T-cell (primary cell): ENCODE results near the gene ARRB2. TPM values are rescaled to one million over a fixed set of nuclear protein-coding genes. Genes with fewer than 3 reads are reported as not detected.

ENCODE experiments used
- ATAC-seq, 4 experiments: fragments of 200-7000 bp in 3 of 4; fragments of 150-1000 bp in 1 of 4; cut with Tn5 transposase; replicated peaks in 1 of 4; 1 replicate in 3 of 4; 2 replicates in 1 of 4; pipeline ENCODE4 v1.10.0; 2021; ENCODE audit warnings: moderate library complexity in 3 of 4, mild to moderate bottlenecking in 2 of 4, moderate number of reproducible peaks in 1 of 4
- CTCF ChIA-PET, 2 donors: fragments of 300-600 bp; sonication (Branson Sonifier 250); formaldehyde crosslinking; loops; one replicate each; lab custom pipeline; 2022; ENCODE audit warnings: antibody characterized with exemption in 2 of 2; lab: Charles Lee
- POLR2A ChIA-PET, 2 donors: fragments of 300-600 bp; sonication (Branson Sonifier 250); formaldehyde crosslinking; loops; one replicate each; lab custom pipeline; 2022; ENCODE audit warnings: antibody characterized with exemption in 2 of 2; lab: Charles Lee
- DNase-seq, 35 experiments: peaks; one replicate each; pipeline versions ENCODE4 v3.0.0 to v3.0.0-alpha.2; 2013 to 2023
- H3K27ac ChIP-seq: one replicate; pipeline ENCODE4 v1.5.1; 2013; ENCODE audit warnings: low read length
- H3K27me3 ChIP-seq, 2 experiments: replicated peaks in 1 of 2; 1 replicate in 1 of 2; 2 replicates in 1 of 2; pipeline versions ENCODE4 v1.6.1 to v1.7.0; 2013; ENCODE audit warnings: low read length in 1 of 2, mixed read lengths in 1 of 2; ENCODE audit not compliant: control insufficient read depth in 2 of 2, insufficient read depth in 2 of 2; ENCODE audit errors: extremely low read depth in 1 of 2
- H3K36me3 ChIP-seq, 2 donors: 1 replicate in 1 of 2; 2 replicates in 1 of 2; pipeline versions ENCODE4 v1.6.1 to v1.7.0; 2013; ENCODE audit warnings: low read length in 1 of 2; ENCODE audit not compliant: control insufficient read depth in 2 of 2, insufficient read depth in 1 of 2; ENCODE audit errors: extremely low read depth in 1 of 2
- H3K4me1 ChIP-seq, 2 experiments: 1 replicate in 1 of 2; 2 replicates in 1 of 2; pipeline versions ENCODE4 v1.6.1 to v1.7.0; 2013; ENCODE audit warnings: low read length in 2 of 2, mixed read lengths in 1 of 2; ENCODE audit not compliant: insufficient read depth in 2 of 2, control insufficient read depth in 1 of 2; ENCODE audit errors: extremely low read depth in 1 of 2
- H3K4me3 ChIP-seq, 2 donors: 1 replicate in 1 of 2; 2 replicates in 1 of 2; pipeline versions ENCODE4 v1.5.1 to v1.7.0; 2013; ENCODE audit warnings: mild to moderate bottlenecking in 2 of 2, low read length in 1 of 2, moderate library complexity in 1 of 2; ENCODE audit not compliant: control insufficient read depth in 1 of 2; ENCODE audit errors: extremely low read depth in 1 of 2
- H3K9me3 ChIP-seq: 2 replicates; pipeline ENCODE4 v1.7.0; 2013
- H3K27ac Mint-ChIP-seq, 2 donors: one replicate each; pipeline ENCODE4 v1.8.0; 2020 to 2021; ENCODE audit warnings: mild to moderate bottlenecking in 2 of 2, mixed read lengths in 2 of 2
- H3K27me3 Mint-ChIP-seq, 2 donors: one replicate each; pipeline ENCODE4 v1.8.0; 2021 to 2022; ENCODE audit warnings: mixed read lengths in 2 of 2
- H3K36me3 Mint-ChIP-seq: one replicate; pipeline ENCODE4 v1.8.0; 2021; ENCODE audit warnings: mixed read lengths
- H3K4me1 Mint-ChIP-seq, 3 donors: one replicate each; pipeline ENCODE4 v1.8.0; 2020 to 2022; ENCODE audit warnings: mixed read lengths in 3 of 3, mild to moderate bottlenecking in 1 of 3
- H3K4me3 Mint-ChIP-seq, 3 donors: one replicate each; pipeline ENCODE4 v1.8.0; 2020 to 2022; ENCODE audit warnings: mild to moderate bottlenecking in 3 of 3, mixed read lengths in 3 of 3, moderate library complexity in 3 of 3
- H3K9me3 Mint-ChIP-seq, 3 donors: one replicate each; pipeline ENCODE4 v1.8.0; 2020 to 2022; ENCODE audit warnings: mixed read lengths in 3 of 3
- WGBS: methylation state at CpG from one replicate; pipeline ENCODE4 v1.1.5; 2013; ENCODE audit warnings: missing lambda C conversion rate; ENCODE audit not compliant: insufficient coverage; 5-methylcytosine and 5-hydroxymethylcytosine counted together
- total RNA-seq, 35 experiments: library from RNA in 6 of 35; stranded (reverse) in 6 of 35; fragments of 120-200 nt in 1 of 35; gene quantifications; one replicate each; pipeline versions ENCODE4 v1.2.1 to v1.2.4 and lab custom pipeline; 2013 to 2026

Gene ARRB2
- total RNA-seq, 5 donors from 2014 or later (not counting 1 experiment from before 2014, with no cell fraction given), result 247 to 374 (median 325) TPM

DNA sequence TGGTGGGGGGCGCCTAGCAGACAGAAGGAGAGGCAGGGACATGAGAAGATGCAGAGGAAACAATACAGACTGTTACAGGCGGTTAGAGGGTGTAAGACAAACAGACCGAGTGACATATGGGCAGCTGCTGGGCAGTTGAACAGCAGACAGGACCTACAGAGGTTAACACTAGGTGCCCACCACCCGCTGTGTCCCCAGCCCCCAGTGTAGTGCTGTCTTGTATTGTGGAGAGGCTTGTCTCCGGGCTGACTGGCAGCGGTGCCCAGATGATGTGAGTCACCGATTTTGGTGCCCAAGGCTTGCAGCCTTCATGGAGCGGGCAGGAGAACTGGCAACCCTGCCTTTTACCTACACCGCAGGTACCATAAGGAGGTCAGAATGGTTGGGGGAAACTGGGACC lies 31.7 kb downstream of the ARRB2 start:
- Histone ChIP-seq H3K9me3 (no peaks in the 10 kb centered on the region), H3K4me3 (no peak overlapping the region), H3K27ac (no peak overlapping the region), H3K27me3 (peaks cover 7 to 74% of the 10 kb centered on the region in 2 experiments), H3K4me1 (peaks cover 2 to 32% of the 10 kb centered on the region in 2 experiments), H3K36me3 (no peaks in the 10 kb centered on the region)
- Mint-ChIP-seq H3K27ac (peak overlapping the region in 1 of 2 donors; percentile 38), H3K9me3 (no peaks in the 10 kb centered on the region), H3K27me3 (peaks cover 4 to 19% of the 10 kb centered on the region in 2 donors), H3K4me1 (peaks cover 14 to 24% (median 22%) of the 10 kb centered on the region in 3 donors), H3K4me3 (no peak overlapping the region), H3K36me3 (no peaks in the 10 kb centered on the region)
- WGBS, result 85% methylated on average over 9 of the region's 9 CpGs
- no peak for ATAC-seq
- ChIA-PET POLR2A (no interaction called here), CTCF (no interaction called here)
- no peak for DNase-seq

DNA sequence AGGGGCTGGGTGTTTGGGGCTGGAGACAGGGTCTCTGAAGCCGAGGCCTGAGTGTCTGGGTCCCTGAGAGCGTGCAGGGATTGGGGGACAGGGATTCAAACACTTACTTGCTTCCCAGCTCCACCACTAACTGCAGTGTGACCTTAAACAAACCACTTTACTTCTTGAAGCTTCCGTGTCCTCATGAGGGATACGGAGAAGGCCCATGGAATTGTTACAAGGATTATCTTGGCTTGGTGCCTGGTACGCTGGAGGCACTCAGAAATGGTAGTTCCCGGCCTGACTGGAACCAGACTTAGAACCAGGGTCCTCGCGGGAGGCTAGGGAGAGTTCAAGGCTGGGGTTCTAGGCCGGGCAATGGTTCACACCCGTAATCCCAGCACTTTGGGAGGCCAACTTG lies 32.2 kb downstream of the ARRB2 start:
- CTCF ChIA-PET, result no interaction called here
- no peaks in the 10 kb centered on the region for H3K9me3 ChIP-seq
- DNase-seq (no peak), ATAC-seq (no peak)
- peaks cover 2 to 37% of the 10 kb centered on the region in 2 experiments for H3K4me1 ChIP-seq
- H3K27me3 Mint-ChIP-seq, result peaks cover 4 to 19% of the 10 kb centered on the region in 2 donors
- H3K4me3 Mint-ChIP-seq, result no peak overlapping the region
- no peaks in the 10 kb centered on the region for H3K36me3 ChIP-seq
- POLR2A ChIA-PET, result no interaction called here
- peaks cover 7 to 74% of the 10 kb centered on the region in 2 experiments for H3K27me3 ChIP-seq
- H3K4me3 ChIP-seq, result no peak overlapping the region
- peaks cover 16 to 25% (median 23%) of the 10 kb centered on the region in 3 donors for H3K4me1 Mint-ChIP-seq
- no peak overlapping the region for H3K27ac ChIP-seq
- WGBS, result 89% methylated on average over 6 of the region's 10 CpGs
- H3K27ac Mint-ChIP-seq, result no peak overlapping the region
- H3K36me3 Mint-ChIP-seq, result no peaks in the 10 kb centered on the region
- H3K9me3 Mint-ChIP-seq, result no peaks in the 10 kb centered on the region

DNA sequence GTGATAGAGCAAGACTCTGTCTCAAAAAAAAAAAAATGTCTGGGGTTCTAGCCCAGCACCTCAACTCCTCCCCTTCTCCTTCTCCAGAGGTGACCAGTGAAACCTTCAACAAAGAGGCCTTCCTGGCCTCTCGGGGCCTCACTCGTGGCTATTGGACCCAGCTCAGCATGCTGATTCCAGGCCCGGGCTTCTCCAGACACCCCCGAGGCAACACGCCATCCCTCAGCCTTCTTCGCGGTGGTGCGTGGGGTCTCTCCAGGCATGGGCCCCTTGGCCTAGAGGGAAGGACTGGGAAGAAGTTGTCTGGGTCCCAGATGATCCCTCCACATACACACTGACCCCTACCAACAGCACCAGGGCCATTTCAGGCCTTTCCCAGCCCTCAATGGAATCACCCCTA lies 32.8 kb downstream of the ARRB2 start:
- WGBS, result 60% methylated on average over 1 of the region's 8 CpGs

DNA sequence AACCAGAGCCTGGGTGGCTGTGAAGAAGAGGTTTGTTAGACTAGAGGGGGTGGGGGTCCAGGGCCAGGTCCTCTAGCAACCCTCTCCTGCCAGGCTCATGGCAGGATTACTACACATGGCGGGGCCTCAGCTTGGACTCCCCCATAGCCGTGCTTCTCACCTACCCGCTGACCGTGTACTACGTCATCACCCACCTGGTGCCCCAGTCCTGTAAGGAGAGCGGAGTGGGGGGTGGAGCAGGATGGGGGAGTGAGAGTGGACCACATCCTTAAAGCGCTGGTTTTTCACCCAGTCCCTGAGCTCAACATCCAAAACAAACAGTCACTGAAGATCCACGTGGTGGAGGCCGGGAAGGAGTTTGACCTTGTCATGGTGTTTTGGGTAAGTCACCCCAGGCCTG lies 33.5 kb downstream of the ARRB2 start:
- Histone ChIP-seq H3K9me3 (no peaks in the 10 kb centered on the region), H3K36me3 (no peaks in the 10 kb centered on the region), H3K27me3 (peaks cover 2 to 67% of the 10 kb centered on the region in 2 experiments), H3K27ac (no peak overlapping the region), H3K4me3 (no peak overlapping the region), H3K4me1 (peaks cover 2 to 39% of the 10 kb centered on the region in 2 experiments)
- POLR2A ChIA-PET, result no interaction called here
- Mint-ChIP-seq H3K9me3 (no peaks in the 10 kb centered on the region), H3K27ac (no peak overlapping the region), H3K27me3 (peaks cover 4 to 18% of the 10 kb centered on the region in 2 donors), H3K36me3 (no peaks in the 10 kb centered on the region), H3K4me3 (no peak overlapping the region), H3K4me1 (peaks cover 19 to 29% (median 27%) of the 10 kb centered on the region in 3 donors)
- DNase-seq (no peak), ATAC-seq (no peak)
- no CpG with 5 or more reads among the region's 9 CpGs for WGBS
- CTCF ChIA-PET, result interaction anchor here in 1 of 2 donors (0.5 kb wide), 1 partner anchor 976 kb away, joined by 3 read pairs; no protein-coding TSS in a partner anchor

More for the DNA sequence above, 32.8 kb downstream of the ARRB2 start:
- ATAC-seq (no peak), DNase-seq (no peak)
- Histone ChIP-seq H3K27ac (no peak overlapping the region), H3K36me3 (no peaks in the 10 kb centered on the region), H3K27me3 (peaks cover 5 to 73% of the 10 kb centered on the region in 2 experiments), H3K9me3 (no peaks in the 10 kb centered on the region), H3K4me3 (no peak overlapping the region), H3K4me1 (peaks cover 2 to 41% of the 10 kb centered on the region in 2 experiments)
- Mint-ChIP-seq H3K4me1 (peaks cover 21 to 29% (median 28%) of the 10 kb centered on the region in 3 donors), H3K27ac (no peak overlapping the region), H3K9me3 (no peaks in the 10 kb centered on the region), H3K36me3 (no peaks in the 10 kb centered on the region), H3K27me3 (peaks cover 4 to 19% of the 10 kb centered on the region in 2 donors), H3K4me3 (no peak overlapping the region)
- ChIA-PET CTCF (no interaction called here), POLR2A (no interaction called here)

DNA sequence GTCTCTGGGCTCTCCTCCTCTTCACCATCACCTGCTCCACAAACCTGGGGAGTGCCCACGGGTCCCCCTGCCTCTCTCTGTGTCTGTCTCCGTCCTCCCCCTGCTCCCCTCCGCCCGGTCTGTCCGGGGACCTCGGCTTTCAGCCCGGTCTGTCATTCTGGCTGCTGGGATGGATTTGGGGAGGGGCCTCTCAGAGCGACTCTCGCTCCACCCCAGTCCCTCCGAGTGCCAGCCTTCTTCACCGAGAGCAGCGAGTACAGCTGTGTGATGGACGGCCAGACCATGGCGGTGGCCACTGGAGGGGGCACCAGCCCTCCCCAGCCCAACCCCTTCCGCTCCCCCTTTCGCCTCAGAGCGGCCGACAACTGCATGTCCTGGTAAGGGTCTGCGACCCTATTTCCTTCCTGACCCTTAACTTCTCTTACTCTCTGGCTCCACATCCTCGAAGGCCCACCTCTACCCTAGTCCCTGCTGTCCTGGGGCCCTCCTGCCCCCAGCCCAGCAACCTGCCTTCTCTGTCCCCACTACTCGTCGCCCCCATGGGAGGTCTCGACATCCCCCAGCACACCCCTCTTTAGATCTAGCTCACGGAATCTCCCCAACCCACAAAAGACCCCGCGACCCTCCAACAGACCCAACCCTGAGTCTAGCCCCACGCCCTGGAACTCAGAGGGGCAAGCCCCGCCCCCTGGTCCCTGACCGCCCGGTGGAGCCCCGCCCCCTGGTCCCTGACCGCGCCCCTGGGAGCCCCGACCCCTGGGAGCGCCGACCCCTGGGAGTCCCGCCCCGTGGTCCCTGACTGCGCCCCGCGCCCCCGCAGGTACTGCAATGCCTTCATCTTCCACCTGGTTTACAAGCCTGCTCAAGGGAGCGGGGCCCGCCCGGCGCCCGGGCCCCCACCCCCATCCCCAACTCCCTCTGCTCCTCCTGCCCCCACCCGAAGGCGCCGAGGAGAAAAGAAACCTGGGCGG lies 34.9 kb downstream of the ARRB2 start:
- Histone ChIP-seq H3K4me1 (peaks cover 2 to 27% of the 10 kb centered on the region in 2 experiments), H3K27ac (no peak overlapping the region), H3K4me3 (no peak overlapping the region), H3K36me3 (no peaks in the 10 kb centered on the region), H3K27me3 (peaks cover 2 to 61% of the 10 kb centered on the region in 2 experiments), H3K9me3 (no peaks in the 10 kb centered on the region)
- H3K27me3 Mint-ChIP-seq, result peaks cover 3 to 19% of the 10 kb centered on the region in 2 donors
- peaks cover 15 to 25% (median 21%) of the 10 kb centered on the region in 3 donors for H3K4me1 Mint-ChIP-seq
- H3K27ac Mint-ChIP-seq, result no peak overlapping the region
- WGBS, result 32% methylated on average over 17 of the region's 51 CpGs
- ChIA-PET CTCF (no interaction called here), POLR2A (no interaction called here)
- no peaks in the 10 kb centered on the region for H3K9me3 Mint-ChIP-seq
- no peak for ATAC-seq
- no peaks in the 10 kb centered on the region for H3K36me3 Mint-ChIP-seq
- no peak for DNase-seq
- peak overlapping the region in 1 of 3 donors; percentile 19 for H3K4me3 Mint-ChIP-seq

DNA sequence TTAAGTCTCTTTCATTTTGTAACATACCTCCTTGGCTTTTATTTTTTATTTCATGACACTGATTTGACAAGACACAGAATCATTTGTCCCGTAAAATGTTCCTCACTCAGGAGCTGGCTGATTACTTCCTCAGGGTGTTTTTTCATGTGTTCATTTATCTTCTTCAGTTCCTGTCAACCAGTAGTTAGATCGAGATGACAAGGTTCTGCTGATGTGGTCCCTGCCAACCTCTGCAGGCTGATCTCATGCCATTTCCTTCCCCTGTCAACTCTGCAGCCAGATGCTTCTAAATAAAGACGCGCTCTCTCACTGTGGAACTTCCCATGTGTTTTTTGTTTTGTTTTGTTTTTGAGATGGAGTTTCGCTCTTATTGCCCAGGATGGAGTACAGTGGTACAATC lies 37.4 kb downstream of the ARRB2 start:
- H3K4me3 ChIP-seq, result peak overlapping the region in 1 of 2 donors; percentile 2
- ChIA-PET POLR2A (no interaction called here), CTCF (interaction anchor here in 1 of 2 donors (1.0 kb wide), 1 partner anchor 38 kb away, joined by 3 read pairs; the partner anchor contains the start of gene ARRB2)
- Mint-ChIP-seq H3K4me3 (peak overlapping the region; percentile 32 to 55 (median 55)), H3K27ac (peak overlapping the region; percentile 80 to 88), H3K9me3 (no peaks in the 10 kb centered on the region), H3K36me3 (no peaks in the 10 kb centered on the region), H3K27me3 (peaks cover 7 to 13% of the 10 kb centered on the region in 2 donors), H3K4me1 (peaks cover 13 to 21% (median 18%) of the 10 kb centered on the region in 3 donors)
- H3K36me3 ChIP-seq, result no peaks in the 10 kb centered on the region
- ATAC-seq, result peak; percentile 91 to 100 (median 96)
- H3K27ac ChIP-seq, result peak overlapping the region; percentile 41
- WGBS, result 0% methylated on average over 3 of the region's 5 CpGs
- H3K27me3 ChIP-seq, result peaks cover 2 to 40% of the 10 kb centered on the region in 2 experiments
- peaks cover 2 to 23% of the 10 kb centered on the region in 2 experiments for H3K4me1 ChIP-seq
- no peaks in the 10 kb centered on the region for H3K9me3 ChIP-seq
- peak in 28 of 35 experiments; percentile 3 to 67 (median 35) for DNase-seq
